HG02763 (cell line): ENCODE data around the gene MST1R.

Source experiments
- ATAC-seq: cut with Tn5 transposase; IDR thresholded peaks from one replicate; pipeline ENCODE4 v1.9.1; 2021; ENCODE audit warnings: mild to moderate bottlenecking, moderate library complexity; ENCODE audit not compliant: unreplicated experiment

Gene MST1R

DNA sequence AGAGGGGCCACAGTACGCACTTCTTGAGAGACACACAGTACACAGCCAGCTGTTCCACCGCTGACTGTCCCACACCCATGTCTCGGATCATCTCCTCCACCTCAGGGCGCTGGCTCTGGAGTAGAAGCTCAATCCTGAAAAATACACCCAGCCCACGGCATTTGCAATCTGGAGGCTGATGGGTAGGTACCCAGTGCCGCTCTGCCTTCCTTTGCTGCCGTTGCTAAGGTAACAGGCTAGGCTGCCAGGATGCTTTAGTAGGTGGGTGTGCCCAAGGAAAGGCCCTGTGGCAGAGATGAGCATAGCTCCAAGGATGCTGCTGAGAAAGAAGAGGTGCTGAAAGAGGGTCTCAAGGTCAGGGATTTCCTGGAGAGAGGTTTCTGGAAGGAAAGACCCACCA, 61.9 kb downstream of the MST1R start:
- ATAC-seq: no peak

DNA sequence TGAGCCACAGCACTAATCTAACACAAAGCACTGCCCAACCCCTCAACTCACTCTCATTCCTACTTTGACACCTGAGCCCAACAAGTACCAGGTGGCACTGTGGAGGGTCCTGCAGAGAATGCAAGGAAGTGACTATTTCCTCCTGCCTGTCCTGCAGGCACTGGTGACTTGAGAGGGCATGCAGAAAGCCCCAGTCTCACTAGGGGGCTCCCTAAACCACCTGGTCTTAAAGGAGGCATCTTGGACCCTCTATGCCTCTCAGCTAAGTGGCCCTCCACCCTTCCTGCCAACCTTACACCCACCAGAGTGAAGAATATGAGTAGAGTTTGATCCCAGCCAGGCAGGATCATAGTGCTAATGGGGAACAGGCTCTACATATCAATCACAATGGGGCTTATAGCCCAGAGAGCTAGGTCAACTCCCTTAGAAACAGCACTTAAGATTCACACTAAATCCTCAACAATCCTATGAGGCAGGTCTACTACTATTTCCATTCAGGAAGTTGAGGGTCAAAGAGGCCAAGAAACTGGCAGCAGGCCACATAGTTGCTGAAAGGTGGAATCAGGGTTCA, 62.5 kb downstream of the MST1R start:
- no peak for ATAC-seq

DNA sequence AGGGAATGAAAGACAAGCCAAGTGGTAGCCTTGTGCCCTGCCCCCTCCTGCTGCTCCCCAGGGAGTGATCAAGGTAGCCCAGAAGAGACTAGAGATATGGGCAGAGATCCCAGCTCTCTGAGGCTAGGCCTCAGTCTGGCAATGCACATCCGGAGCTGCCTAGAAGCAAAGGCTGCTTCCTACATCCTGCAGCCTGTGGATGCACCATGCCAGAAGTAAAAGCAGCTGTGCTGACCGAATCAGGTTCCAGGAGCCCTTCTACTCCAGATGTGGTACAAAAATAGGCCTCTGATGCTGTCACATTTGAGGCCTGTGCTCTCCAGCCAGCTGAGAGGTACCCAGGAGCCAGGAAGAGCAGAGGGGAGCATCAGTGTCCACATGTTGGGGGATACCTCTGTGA, 63.3 kb downstream of the MST1R start:
- ATAC-seq: no peak

DNA sequence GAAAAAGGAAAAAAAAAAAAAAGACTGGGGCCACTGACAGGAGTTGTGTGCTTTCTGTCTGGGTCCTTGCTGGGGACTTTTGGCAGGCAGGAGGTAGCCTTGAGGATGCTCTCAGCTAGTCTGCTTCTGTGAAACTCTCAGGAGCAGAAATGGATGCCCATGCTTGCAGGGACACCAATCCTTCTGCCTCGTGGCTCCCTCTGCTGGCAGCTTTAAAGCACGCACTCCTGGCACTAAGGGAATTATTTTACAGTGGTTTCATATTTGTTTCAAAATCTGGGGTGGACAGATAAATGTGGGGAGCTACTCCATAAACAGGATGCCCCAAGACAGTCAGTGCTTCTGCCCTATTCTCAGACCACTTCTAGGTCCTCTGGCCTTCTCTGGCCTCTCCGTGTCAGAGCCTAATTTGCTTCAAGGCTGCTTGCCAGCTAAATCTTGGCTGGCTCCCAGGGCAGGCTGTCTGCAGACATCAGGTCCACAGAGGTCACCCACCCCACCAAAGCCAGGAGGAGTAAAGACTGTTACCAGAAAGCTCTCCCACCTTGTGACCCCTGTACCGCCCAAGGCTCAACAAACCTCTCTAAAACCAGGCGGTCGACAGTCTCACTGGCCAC, 64.4 kb downstream of the MST1R start:
- no peak for ATAC-seq
